Epithelial cell of proximal tubule (primary cell): Measurements from ENCODE around the gene RAB38. TPM values are rescaled to one million over a fixed set of nuclear protein-coding genes. Genes with fewer than 3 reads are reported as not detected.

ENCODE experiments used
- DNase-seq: peaks from one replicate; pipeline ENCODE4 v3.0.0-alpha.2; 2011; ENCODE audit warnings: low read depth
- H3K4me3 ChIP-seq: 2 replicates; pipeline ENCODE4 v1.5.1; 2011; ENCODE audit warnings: low read depth, mild to moderate bottlenecking, low read length
- CTCF ChIP-seq: conservative IDR thresholded peaks from 2 replicates; pipeline ENCODE4 v1.5.1; 2012; ENCODE audit warnings: low read depth, mild to moderate bottlenecking, low read length
- total RNA-seq: library from RNA; depleted of rRNA; stranded (reverse); fragments of >200 nt; gene quantifications from 2 replicates; pipeline ENCODE4 v1.2.3, GENCODE V29; 2015

RAB38 gene
- total RNA-seq, 1 donor from 2014 or later, result 9.6 TPM

GRCh38 chr11:88158081-88158480, 17.2 kb downstream of the RAB38 start:
- no peak for TF ChIP-seq CTCF
- no peak overlapping the region for H3K4me3 ChIP-seq
- no peak for DNase-seq

- DNase-seq, result no peak
Measured at GRCh38 chr11:88157370-88157769, 17.9 kb downstream of the RAB38 start.

GRCh38 chr11:88152381-88152780, 22.9 kb downstream of the RAB38 start:
- H3K4me3 ChIP-seq, result no peak overlapping the region
- no peak for TF ChIP-seq CTCF
- DNase-seq, result no peak

More at GRCh38 chr11:88157370-88157769, 17.9 kb downstream of the RAB38 start:
- no peak overlapping the region for H3K4me3 ChIP-seq
- TF ChIP-seq CTCF, result no peak

GRCh38 chr11:88151709-88152265, 23.5 kb downstream of the RAB38 start:
- no peak for TF ChIP-seq CTCF
- no peak overlapping the region for H3K4me3 ChIP-seq
- DNase-seq, result no peak

- DNase-seq, result no peak
- no peak overlapping the region for H3K4me3 ChIP-seq
- no peak for TF ChIP-seq CTCF
Measured at GRCh38 chr11:88146106-88146505, 29.1 kb downstream of the RAB38 start.

GRCh38 chr11:88139865-88140264, 35.4 kb downstream of the RAB38 start:
- no peak for DNase-seq

More at GRCh38 chr11:88139865-88140264, 35.4 kb downstream of the RAB38 start:
- no peak for TF ChIP-seq CTCF
- no peak overlapping the region for H3K4me3 ChIP-seq
